B cell (primary cell): ENCODE measurements around the gene PIGC.

Experiments used
- EZH2 ChIP-seq: IDR thresholded peaks from 2 replicates; pipeline ENCODE4 v1.6.1; 2012; ENCODE audit warnings: borderline replicate concordance, low read depth, mild to moderate bottlenecking, moderate library complexity, low read length; ENCODE audit not compliant: insufficient read depth, poor library complexity, severe bottlenecking
- TF ChIP-seq, protein P1 (sequence below): fragments of 200-600 bp; IDR thresholded peaks from one replicate; pipeline ENCODE4 v1.8.0; 2022; ENCODE audit warnings: antibody characterized with exemption, mild to moderate bottlenecking

DNA sequence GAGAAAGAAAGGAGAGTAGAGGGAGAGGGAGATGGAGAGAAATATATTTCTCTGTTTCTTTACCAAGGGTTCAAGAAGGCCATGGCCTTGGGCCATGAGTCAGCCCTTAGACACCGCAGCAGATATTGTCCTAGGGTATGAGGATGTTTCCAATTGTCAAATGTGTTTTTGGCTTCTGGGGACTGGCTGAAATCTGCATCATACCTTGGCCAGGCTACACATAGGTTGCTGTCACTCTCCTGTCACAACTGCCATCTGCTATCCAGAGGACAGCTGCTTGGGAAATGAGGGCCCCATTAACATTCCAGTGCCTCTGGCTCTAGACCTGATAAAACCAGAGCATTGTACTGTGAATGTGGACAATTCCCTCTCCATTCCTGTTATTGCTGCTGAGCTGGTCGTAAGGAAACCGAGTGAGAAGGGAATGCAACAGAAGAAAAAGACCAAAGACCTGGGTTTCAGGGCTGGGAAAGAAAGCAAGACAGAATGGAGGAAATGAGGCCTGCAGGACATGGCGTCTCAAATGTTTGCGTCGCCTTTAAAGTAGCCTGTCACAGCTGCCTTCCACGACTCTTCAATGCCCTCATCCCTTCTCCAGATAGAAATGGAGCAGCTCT is 8.8 kb upstream of the PIGC start:
- TF ChIP-seq, protein P1, sequence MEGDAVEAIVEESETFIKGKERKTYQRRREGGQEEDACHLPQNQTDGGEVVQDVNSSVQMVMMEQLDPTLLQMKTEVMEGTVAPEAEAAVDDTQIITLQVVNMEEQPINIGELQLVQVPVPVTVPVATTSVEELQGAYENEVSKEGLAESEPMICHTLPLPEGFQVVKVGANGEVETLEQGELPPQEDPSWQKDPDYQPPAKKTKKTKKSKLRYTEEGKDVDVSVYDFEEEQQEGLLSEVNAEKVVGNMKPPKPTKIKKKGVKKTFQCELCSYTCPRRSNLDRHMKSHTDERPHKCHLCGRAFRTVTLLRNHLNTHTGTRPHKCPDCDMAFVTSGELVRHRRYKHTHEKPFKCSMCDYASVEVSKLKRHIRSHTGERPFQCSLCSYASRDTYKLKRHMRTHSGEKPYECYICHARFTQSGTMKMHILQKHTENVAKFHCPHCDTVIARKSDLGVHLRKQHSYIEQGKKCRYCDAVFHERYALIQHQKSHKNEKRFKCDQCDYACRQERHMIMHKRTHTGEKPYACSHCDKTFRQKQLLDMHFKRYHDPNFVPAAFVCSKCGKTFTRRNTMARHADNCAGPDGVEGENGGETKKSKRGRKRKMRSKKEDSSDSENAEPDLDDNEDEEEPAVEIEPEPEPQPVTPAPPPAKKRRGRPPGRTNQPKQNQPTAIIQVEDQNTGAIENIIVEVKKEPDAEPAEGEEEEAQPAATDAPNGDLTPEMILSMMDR: no peak
- TF ChIP-seq EZH2: no peak
